CD14-positive monocyte (primary cell): ENCODE measurements around the gene ELOB. TPM values are rescaled to one million over a fixed set of nuclear protein-coding genes. Genes with fewer than 3 reads are reported as not detected.

Experiments used
- DNase-seq, 3 donors: peaks; one replicate each; pipeline ENCODE4 v3.0.0-alpha.2; 2011 to 2022
- H2AFZ ChIP-seq: 2 replicates; pipeline ENCODE4 v1.6.0; 2012; ENCODE audit warnings: mild to moderate bottlenecking, low read depth, low read length, inconsistent platforms; ENCODE audit not compliant: insufficient read depth, poor library complexity, severe bottlenecking
- H3K27ac ChIP-seq, 2 donors: 1 replicate in 1 of 2; 2 replicates in 1 of 2; pipeline ENCODE4 v1.5.1; 2012 to 2013; ENCODE audit warnings: low read length in 2 of 2, control low read depth in 1 of 2, inconsistent platforms in 1 of 2, low read depth in 1 of 2, mild to moderate bottlenecking in 1 of 2
- H3K27me3 ChIP-seq, 2 donors: one replicate each; pipeline versions ENCODE4 v1.6.0 to v1.6.1; 2011 to 2013; ENCODE audit warnings: low read length in 2 of 2; ENCODE audit not compliant: control insufficient read depth in 2 of 2, insufficient read depth in 2 of 2
- H3K36me3 ChIP-seq, 2 donors: replicated peaks in 1 of 2; 1 replicate in 1 of 2; 2 replicates in 1 of 2; pipeline versions ENCODE4 v1.5.1 to v1.6.1; 2012 to 2013; ENCODE audit warnings: low read length in 2 of 2, control low read depth in 1 of 2, inconsistent platforms in 1 of 2, mild to moderate bottlenecking in 1 of 2; ENCODE audit not compliant: insufficient read depth in 2 of 2, control insufficient read depth in 1 of 2
- H3K4me1 ChIP-seq, 2 donors: 1 replicate in 1 of 2; 2 replicates in 1 of 2; pipeline versions ENCODE4 v1.5.1 to v1.6.1; 2012 to 2013; ENCODE audit warnings: low read length in 2 of 2, control low read depth in 1 of 2, inconsistent platforms in 1 of 2, mild to moderate bottlenecking in 1 of 2, moderate library complexity in 1 of 2; ENCODE audit not compliant: insufficient read depth in 2 of 2, control insufficient read depth in 1 of 2
- H3K4me2 ChIP-seq: replicated peaks from 2 replicates; pipeline ENCODE3; 2012; ENCODE audit warnings: low read length, moderate library complexity, mild to moderate bottlenecking; ENCODE audit not compliant: poor library complexity, severe bottlenecking; ENCODE audit errors: extremely low read depth
- H3K4me3 ChIP-seq, 3 experiments: fragments of 200-600 bp in 1 of 3; sonication (generic) in 1 of 3; replicated peaks in 1 of 3; 1 replicate in 2 of 3; 2 replicates in 1 of 3; pipeline ENCODE4 v1.5.1; 2011 to 2013; ENCODE audit warnings: low read length in 3 of 3, mild to moderate bottlenecking in 3 of 3, control low read depth in 2 of 3, low read depth in 2 of 3, inconsistent platforms in 1 of 3, moderate library complexity in 1 of 3
- H3K79me2 ChIP-seq: 2 replicates; pipeline ENCODE4 v1.6.0; 2012; ENCODE audit warnings: mild to moderate bottlenecking, control low read depth, inconsistent platforms, low read length, moderate library complexity; ENCODE audit not compliant: insufficient read depth
- H3K9ac ChIP-seq: 2 replicates; pipeline ENCODE4 v1.6.0; 2017; ENCODE audit warnings: low read length, mild to moderate bottlenecking; ENCODE audit not compliant: insufficient read depth, poor library complexity, severe bottlenecking
- H3K9me3 ChIP-seq, 2 donors: replicated peaks in 1 of 2; 1 replicate in 1 of 2; 2 replicates in 1 of 2; pipeline versions ENCODE4 v1.5.1 to v1.6.1; 2012 to 2013; ENCODE audit warnings: low read length in 2 of 2, control low read depth in 1 of 2; ENCODE audit not compliant: control insufficient read depth in 1 of 2, insufficient read depth in 1 of 2
- H4K20me1 ChIP-seq: 2 replicates; pipeline ENCODE4 v1.6.0; 2012; ENCODE audit warnings: mild to moderate bottlenecking, low read length, control low read depth, moderate library complexity; ENCODE audit not compliant: insufficient read depth
- H3K27ac Mint-ChIP-seq, 7 donors: one replicate each; pipeline ENCODE4 v1.8.0; 2020; ENCODE audit warnings: mild to moderate bottlenecking in 7 of 7, mixed read lengths in 7 of 7, moderate library complexity in 6 of 7, inconsistent platforms in 2 of 7
- H3K27me3 Mint-ChIP-seq, 3 donors: one replicate each; pipeline ENCODE4 v1.8.0; 2021 to 2022; ENCODE audit warnings: low read depth in 3 of 3, mild to moderate bottlenecking in 3 of 3, mixed read lengths in 3 of 3, moderate library complexity in 3 of 3, inconsistent platforms in 1 of 3
- H3K36me3 Mint-ChIP-seq, 2 donors: one replicate each; pipeline ENCODE4 v1.8.0; 2020; ENCODE audit warnings: mixed read lengths in 2 of 2, inconsistent platforms in 1 of 2, mild to moderate bottlenecking in 1 of 2
- H3K4me1 Mint-ChIP-seq: one replicate; pipeline ENCODE4 v1.8.0; 2020; ENCODE audit warnings: mild to moderate bottlenecking, mixed read lengths
- H3K4me3 Mint-ChIP-seq, 2 donors: one replicate each; pipeline ENCODE4 v1.8.0; 2020; ENCODE audit warnings: mild to moderate bottlenecking in 2 of 2, mixed read lengths in 2 of 2, moderate library complexity in 1 of 2
- H3K9me3 Mint-ChIP-seq, 7 donors: one replicate each; pipeline ENCODE4 v1.8.0; 2020 to 2022; ENCODE audit warnings: mixed read lengths in 7 of 7, mild to moderate bottlenecking in 6 of 7, moderate library complexity in 6 of 7, inconsistent platforms in 2 of 7
- WGBS: methylation state at CpG from one replicate; pipeline ENCODE4 v1.1.5; 2013; ENCODE audit warnings: missing lambda C conversion rate; ENCODE audit not compliant: insufficient coverage; 5-methylcytosine and 5-hydroxymethylcytosine counted together
- intact Hi-C, 2 donors: fragments of 100-400 bp; cut with micrococcal nuclease; formaldehyde crosslinking; loops; one replicate each; pipeline versions ENCODE4 v1.15.0 to v1.15.1; 2023
- polyA plus RNA-seq, 3 donors: library from polyadenylated mRNA; depleted of rRNA in 1 of 3; unstranded in 2 of 3; stranded (reverse) in 1 of 3; fragments of 300-500 nt in 2 of 3; fragments of >200 nt in 1 of 3; fragmentation: Illumina TruSeq in 2 of 3; gene quantifications; 1 replicate in 2 of 3; 2 replicates in 1 of 3; pipeline ENCODE4 v1.2.3, GENCODE V29; 2012 to 2021
- TF ChIP-seq, protein P1 (sequence below): fragments of 200-600 bp; IDR thresholded peaks from one replicate; pipeline ENCODE4 v1.8.0; 2022; ENCODE audit warnings: antibody characterized with exemption, mild to moderate bottlenecking

ELOB gene
- polyA plus RNA-seq, 3 donors, result 150 to 405 (median 363) TPM

DNA sequence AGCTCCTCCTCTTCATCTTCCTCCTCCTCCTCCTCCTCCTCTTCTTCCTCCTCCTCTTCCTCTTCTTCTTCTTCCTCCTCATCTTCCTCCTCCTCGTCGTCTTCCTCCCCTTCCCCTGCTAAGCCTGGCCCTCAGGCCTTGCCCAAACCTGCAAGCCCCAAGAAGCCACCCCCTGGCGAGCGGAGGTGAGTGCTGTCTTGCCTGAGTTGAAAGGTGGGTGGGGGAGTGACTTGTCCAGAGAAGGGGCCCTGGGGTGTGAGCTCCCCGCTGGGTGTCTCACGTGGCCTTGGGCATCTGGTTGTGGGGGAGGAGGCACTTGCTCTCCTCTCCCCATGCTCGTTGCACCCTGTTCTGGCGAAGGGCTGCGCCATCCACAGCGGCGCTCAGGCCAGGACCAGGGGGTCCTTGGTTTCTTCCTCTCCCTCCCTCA lies 8.0 kb downstream of the ELOB start:
- H3K27me3 ChIP-seq, result no peaks in the 10 kb centered on the region
- peak overlapping the region in 1 of 2 donors; percentile 27 for H3K27ac ChIP-seq
- H3K4me1 Mint-ChIP-seq, result peaks cover 6% of the 10 kb centered on the region
- no peak overlapping the region for H3K4me3 Mint-ChIP-seq
- no peak overlapping the region for H3K4me2 ChIP-seq
- H3K4me3 ChIP-seq, result no peak overlapping the region
- H3K9me3 ChIP-seq, result no peaks in the 10 kb centered on the region
- no peak overlapping the region for H2AFZ ChIP-seq
- intact Hi-C loops, result no loop called here
- H3K9ac ChIP-seq, result no peak overlapping the region
- H3K9me3 Mint-ChIP-seq, result peaks cover 0 to 1% (median 0%) of the 10 kb centered on the region in 7 donors
- peak overlapping the region in 6 of 7 donors; percentile 31 to 76 (median 60) for H3K27ac Mint-ChIP-seq
- H3K36me3 Mint-ChIP-seq, result peaks cover 93 to 100% of the 10 kb centered on the region in 2 donors
- H3K27me3 Mint-ChIP-seq, result peaks cover 0 to 4% (median 0%) of the 10 kb centered on the region in 3 donors
- DNase-seq, result no peak
- TF ChIP-seq, protein P1, sequence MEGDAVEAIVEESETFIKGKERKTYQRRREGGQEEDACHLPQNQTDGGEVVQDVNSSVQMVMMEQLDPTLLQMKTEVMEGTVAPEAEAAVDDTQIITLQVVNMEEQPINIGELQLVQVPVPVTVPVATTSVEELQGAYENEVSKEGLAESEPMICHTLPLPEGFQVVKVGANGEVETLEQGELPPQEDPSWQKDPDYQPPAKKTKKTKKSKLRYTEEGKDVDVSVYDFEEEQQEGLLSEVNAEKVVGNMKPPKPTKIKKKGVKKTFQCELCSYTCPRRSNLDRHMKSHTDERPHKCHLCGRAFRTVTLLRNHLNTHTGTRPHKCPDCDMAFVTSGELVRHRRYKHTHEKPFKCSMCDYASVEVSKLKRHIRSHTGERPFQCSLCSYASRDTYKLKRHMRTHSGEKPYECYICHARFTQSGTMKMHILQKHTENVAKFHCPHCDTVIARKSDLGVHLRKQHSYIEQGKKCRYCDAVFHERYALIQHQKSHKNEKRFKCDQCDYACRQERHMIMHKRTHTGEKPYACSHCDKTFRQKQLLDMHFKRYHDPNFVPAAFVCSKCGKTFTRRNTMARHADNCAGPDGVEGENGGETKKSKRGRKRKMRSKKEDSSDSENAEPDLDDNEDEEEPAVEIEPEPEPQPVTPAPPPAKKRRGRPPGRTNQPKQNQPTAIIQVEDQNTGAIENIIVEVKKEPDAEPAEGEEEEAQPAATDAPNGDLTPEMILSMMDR, result no peak
- H4K20me1 ChIP-seq, result peaks cover 100% of the 10 kb centered on the region
- no peaks in the 10 kb centered on the region for H3K4me1 ChIP-seq
- WGBS, result 98% methylated on average over 5 of the region's 11 CpGs
- peaks cover 95 to 100% of the 10 kb centered on the region in 2 donors for H3K36me3 ChIP-seq
- peaks cover 47% of the 10 kb centered on the region for H3K79me2 ChIP-seq

DNA sequence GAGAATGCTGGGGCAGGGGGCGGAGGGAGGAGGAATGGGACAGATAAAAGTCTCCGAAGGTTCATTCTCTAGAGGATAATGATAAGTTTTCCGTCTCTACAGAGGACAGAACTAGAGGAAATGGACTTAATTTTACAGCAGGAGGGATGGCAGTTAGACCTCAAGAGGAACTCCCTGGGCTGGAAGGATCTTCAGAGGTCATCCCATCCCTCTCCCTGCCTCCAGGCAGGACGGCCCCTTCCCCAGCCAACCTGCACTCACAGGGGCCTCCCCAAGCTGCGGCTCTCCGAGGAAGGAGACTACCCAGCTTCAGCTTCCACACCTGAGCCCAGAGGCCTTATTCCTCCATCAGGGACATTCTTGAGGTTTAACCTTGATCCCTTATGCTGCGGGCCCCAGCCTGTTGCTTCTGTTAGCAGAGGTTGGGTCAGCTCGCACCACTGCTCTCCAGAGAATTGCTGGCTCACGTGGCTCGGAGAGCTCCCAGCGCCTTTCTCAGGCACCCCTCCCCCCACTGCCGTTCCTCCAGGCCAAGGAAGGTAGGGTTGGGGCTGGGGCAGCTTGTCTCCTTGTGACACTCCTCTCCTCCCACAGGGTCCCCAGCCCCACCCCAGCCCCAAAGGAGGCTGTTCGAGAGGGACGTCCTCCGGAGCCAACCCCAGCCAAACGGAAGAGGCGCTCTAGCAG lies 8.5 kb downstream of the ELOB start:
- Histone ChIP-seq H3K36me3 (peaks cover 95 to 100% of the 10 kb centered on the region in 2 donors), H3K4me2 (no peak overlapping the region), H3K9ac (no peak overlapping the region), H3K27me3 (no peaks in the 10 kb centered on the region), H4K20me1 (peaks cover 100% of the 10 kb centered on the region), H2AFZ (no peak overlapping the region), H3K4me1 (no peaks in the 10 kb centered on the region), H3K4me3 (no peak overlapping the region), H3K27ac (peak overlapping the region in 1 of 2 donors; percentile 27), H3K9me3 (no peaks in the 10 kb centered on the region), H3K79me2 (peaks cover 53% of the 10 kb centered on the region)
- Mint-ChIP-seq H3K4me1 (peaks cover 6% of the 10 kb centered on the region), H3K27ac (peak overlapping the region in 4 of 7 donors; percentile 20 to 74 (median 54)), H3K36me3 (peaks cover 93 to 100% of the 10 kb centered on the region in 2 donors), H3K9me3 (peaks cover 0 to 1% (median 0%) of the 10 kb centered on the region in 7 donors), H3K4me3 (no peak overlapping the region), H3K27me3 (peaks cover 0 to 4% (median 0%) of the 10 kb centered on the region in 3 donors)
- TF ChIP-seq, protein P1, result no peak
- 92% methylated on average over 10 of the region's 17 CpGs for WGBS
- intact Hi-C loops, result no loop called here
- DNase-seq, result no peak
